SKM-1 (cell line): ENCODE data around the gene C19orf18.

Experiments used
- DNase-seq: peaks from one replicate; lab custom pipeline; 2025; ENCODE audit not compliant: unreplicated experiment; lab: John Stamatoyannopoulos, UW

C19orf18 gene

DNA sequence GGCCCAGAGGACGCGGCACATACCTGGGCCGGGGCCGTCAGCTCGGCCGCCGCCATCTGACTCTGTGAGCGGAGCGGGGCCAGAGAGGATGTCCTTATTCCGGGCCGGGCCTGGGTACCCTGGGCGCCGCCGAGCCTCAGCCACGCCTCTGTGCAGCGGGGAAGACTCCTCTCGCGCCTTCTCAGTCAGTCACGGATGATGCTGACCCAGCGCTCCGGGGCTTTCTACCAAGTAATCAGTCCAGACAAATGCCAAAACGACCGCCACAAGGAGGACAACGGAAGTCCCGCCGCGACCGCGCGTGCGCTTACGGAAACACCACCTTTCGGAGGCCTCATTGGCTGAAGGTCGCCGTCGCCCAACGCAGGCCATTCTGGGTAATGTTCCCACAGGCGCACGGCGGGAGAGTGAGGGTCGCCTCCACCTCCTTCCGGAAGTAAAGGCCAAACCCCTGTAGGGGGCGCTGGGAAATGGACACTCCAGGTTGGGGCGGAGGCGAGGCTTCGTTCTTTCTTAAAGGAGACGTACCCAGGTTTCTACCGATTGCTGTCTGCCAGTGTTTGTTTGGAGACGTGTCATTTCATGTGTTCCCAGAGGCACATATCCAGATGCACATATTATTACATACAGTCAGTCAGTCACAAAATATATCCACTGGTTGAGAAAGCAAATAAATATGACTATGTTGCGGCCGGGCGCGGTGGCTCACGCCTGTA lies 26.8 kb downstream of the C19orf18 start, which contains the start of gene ZNF256:
Gene ZNF256, minus strand, starts transcription at position 288 of the 716 bp plus-strand sequence. Its CDS starts 232 bp downstream, at position 56.
- DNase-seq: no peak

DNA sequence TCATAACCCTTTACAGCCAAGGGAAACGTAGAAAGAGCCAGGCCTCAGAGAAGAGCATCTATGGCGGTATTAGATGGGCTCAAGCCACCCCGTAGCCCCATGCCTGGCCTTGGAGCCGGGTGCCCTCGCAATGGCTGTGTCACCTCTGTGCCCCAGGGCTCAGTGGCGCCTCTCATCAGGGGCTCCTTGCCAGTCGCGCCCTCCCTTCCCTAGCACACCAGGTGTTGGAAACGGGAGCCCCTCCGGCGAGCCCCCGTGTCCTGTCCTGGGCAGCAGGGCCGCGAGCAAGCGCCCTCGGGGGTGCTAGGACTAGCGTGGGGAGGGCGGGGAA lies 27.3 kb downstream of the C19orf18 start:
- no peak for DNase-seq

DNA sequence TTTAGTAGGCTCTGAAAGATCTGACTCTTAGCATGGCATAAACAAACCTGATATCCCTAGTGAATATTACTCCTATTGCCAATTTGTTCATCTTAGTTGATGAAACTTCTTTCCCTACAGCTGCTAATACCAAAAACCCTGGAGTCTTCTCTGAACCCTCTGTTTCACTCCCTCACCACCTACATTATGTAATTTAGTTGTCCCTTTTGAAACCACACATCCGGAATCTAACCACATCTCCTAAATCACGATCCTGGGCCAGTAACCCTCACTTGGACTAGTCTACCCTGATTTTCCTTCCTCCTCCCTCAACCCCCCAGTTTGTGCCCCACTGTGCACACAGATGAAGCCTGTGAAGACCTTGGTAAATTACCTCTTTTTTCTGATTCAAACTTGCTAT lies 28.0 kb downstream of the C19orf18 start:
- no peak for DNase-seq

DNA sequence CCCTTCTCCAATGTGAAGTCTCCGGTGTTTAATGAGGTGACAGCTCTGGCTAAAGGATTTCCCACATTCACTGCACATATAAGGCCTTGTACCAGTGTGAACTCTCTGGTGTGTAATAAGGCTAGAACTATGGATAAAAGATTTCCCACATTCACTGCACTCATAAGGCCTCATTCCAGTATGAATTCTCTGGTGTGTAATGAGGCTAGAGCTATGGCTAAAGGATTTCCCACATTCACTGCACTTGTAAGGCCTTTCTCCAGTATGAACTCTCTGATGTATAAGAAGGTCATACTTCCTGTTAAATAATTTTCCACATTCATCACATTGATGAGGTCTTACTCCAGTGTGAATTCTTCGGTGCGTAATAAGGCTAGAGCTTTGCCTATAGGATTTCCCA lies 32.7 kb downstream of the C19orf18 start:
- DNase-seq: no peak

DNA sequence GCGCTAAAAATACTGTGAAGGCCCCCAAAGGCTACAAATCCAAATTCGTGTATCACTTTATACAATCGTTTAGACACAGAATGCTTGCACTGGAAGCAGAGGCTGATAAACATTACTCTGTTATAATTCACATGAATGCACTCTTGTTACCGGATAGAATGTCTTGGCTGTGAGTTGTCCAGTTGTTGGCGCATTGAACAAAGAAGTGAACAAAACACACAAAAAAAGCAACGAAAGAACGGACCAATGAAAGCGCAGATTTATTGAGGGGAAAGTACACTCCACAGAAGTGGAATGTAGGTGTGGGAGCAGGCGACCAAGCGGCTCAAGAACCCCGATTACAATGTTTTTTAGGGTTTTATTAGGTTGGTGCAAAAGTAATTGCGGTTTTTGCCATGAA lies 38.6 kb downstream of the C19orf18 start:
- no peak for DNase-seq

DNA sequence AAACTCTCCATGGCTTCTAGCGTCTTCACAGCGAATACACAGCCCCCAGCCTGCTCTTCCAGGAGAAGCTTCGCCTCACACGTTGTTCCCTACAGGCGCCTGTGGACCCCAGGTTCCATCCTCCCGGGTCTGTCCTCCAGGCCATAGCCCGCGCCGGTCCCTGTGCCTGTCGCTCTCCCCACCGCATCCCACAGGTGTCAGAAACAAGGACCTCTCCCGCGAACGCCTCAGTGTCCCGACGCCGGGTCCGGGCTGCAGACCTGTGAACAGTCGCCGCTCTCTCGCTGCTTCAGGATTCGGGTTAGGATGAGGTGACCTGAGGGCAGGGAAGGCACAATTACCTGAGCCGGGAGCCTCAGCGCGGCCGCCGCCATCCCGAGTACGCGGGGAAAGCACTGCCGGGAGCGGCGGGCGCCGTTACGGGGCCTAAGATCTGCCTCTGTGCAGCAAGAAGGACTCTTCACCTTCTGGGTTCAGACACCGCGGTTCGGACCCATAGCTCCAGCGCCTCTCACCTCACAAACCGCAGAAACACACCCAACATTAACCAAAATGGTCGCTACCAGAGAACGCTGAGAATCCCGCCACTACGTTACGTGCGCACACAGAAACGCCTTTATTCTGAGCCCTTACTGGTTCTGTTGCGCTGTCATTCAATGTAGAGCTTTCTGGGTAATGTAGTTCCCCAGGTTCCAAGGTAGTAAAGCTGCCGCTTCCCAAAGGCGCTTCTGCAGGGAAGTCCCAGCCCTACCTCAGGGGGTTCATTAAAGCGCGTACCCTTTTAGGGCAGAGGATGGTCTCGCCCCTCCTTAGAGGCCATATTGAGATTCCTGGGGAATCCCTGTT lies 39.3 kb downstream of the C19orf18 start, which contains the start of gene ZNF418:
Gene ZNF418, minus strand, starts transcription at position 583 of the 846 bp plus-strand sequence. CDS start 1,580 bp downstream, outside the sequence.
- DNase-seq: no peak

DNA sequence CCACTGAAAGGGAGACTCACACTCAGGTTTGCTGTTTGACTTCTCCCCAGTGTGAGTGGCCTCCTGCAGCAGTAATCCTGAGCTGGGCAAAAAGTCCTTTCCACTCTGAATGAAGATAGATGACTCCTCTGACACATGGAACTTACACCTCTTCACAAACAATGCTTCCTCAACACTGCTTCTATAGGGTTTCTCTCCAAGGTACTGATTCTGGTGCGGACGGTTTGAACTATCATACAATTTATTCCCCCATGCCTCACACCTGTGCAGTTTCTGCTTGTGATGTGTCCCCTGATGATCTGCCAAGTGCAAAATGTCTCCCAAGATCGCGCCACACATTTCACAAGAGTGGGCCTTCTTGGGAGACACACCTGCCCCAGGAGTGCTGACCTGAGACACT lies 46.7 kb downstream of the C19orf18 start:
- no peak for DNase-seq

DNA sequence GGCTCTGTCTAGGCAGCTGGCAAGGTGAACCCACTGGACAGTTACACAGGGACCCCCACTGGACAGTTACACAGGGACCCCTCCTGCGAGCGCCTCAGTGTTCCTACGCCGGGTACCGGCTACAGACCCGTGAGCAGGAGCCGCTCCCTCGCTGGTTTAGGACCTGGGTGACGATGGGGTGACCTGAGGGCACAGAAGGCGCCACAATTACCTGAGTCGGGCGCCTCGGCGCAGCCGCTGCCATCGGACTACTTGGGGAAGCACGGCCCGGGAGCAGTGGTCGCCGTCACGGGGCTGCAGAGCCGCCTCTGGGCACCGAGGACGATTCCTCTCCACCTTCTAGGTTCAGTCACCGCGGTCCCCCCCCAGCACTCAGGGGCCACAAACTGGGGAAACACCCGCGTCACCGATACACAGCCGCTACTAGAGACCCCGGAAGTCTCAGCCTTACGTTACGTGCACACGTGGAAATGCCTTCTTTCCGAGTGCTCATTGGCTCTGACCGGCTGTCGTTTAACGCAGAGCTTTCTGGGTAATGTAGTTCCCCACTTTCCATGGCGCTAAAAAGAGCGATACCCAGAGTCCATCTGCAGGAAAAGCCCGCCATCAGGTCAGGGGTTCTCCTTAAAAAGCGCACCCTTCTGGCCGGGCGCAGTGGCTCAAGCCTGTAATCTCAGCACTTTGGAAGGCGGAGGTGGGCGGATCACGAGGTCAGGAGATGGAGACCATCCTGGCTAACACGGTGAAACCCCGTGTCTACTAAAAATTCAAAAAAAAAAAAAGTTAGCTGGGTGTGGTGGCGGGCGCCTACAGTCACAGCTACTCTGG lies 58.0 kb downstream of the C19orf18 start, which contains the start of gene ZNF417:
Gene ZNF417, minus strand, starts transcription at position 425 of the 828 bp plus-strand sequence. Its CDS starts 181 bp downstream, at position 244.
- DNase-seq: peak; percentile 71

DNA sequence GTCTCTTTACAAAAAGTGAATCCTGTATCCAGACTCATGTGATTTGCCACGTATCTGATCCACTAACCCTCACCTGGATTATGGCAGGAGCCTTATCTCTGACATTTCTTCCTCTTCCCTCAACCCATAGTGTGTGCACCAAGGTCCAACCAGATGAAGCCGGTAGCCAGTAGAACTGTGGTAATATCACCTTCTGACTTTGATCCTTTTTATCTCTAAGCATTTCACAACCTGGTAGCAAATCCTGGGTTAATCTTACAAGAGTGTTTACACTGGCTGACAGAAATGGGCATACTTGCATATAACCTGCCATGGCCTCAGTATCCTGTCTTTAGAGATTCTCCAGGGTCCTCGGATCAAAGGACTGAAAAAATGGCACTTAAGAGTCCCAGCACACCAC lies 59.8 kb downstream of the C19orf18 start:
- no peak for DNase-seq
